IPS DF 19.7 (cell line): ENCODE results near the gene GSC2.
"Not testable (repeated sequence)": the region's sequence is repeated elsewhere in the genome, so short reads cannot be mapped to it uniquely, and the experiment has no call there.

Experiments
- DNase-seq: peaks from one replicate; pipeline ENCODE4 v3.0.0-alpha.2; 2013; ENCODE audit warnings: low read depth, low spot score

The GSC2 gene

DNA sequence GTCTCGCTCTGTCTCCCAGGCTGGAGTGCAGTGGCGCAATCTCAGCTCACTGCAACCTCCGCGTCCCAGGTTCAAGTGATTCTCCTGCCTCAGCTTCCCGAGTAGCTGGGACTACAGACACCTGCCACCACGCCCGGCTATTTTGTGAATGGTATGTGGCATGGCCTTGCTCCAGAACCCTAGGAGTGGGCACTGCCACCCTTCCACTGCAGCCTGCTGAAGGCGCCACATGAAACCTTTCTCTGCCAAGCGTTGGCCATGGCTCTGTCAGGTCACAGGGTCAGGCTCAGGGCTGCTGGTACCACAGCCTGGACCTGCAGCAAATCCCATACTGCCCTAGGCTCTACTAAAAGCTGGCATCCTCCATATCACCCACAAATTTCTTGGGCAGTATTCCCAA lies 6.0 kb upstream of the GSC2 start:
- DNase-seq, result not testable (repeated sequence)

DNA sequence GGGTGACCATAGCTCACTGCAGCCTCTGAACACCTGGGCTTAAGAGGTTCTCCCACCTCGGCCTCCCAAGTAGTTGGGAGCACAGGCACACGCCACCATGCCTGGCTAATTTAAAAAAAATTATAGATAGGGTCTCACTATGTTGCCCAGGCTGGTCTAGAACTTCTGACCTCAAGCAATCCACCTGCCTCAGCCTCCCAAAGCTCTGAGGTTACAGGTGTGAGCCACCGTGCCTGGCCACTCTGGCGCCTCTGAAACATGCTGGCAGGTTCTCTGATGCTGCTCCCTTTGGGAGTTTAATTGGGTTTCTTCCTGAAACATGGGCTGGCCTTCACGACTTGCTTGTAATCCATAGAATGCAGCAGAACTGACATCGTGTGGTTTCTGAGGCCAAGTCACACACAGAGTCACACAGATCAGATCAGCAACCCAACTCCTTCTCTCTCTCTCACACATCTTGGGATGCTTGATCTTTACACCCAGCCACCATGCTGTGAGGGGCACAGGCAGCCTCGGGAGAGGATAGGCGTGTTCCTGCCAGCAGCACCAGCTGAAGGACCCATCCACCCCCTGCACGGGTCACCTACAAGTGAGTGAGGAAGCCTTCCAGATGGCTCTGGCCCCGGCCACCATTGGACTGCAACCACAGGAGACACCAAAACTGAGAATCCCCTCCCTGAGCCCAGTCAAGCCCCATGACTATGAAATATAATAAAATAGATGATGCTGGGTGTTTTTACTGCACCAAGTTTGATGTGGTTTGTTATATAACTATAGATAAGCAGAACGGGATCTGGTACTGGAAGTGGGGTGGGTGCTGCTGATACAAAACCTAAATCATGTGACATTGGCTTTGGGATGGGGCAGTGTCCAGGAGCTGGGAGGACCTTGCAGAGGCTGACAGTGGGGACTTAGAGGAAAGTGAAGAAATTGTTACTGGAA lies 3.1 kb upstream of the GSC2 start:
- no peak for DNase-seq

DNA sequence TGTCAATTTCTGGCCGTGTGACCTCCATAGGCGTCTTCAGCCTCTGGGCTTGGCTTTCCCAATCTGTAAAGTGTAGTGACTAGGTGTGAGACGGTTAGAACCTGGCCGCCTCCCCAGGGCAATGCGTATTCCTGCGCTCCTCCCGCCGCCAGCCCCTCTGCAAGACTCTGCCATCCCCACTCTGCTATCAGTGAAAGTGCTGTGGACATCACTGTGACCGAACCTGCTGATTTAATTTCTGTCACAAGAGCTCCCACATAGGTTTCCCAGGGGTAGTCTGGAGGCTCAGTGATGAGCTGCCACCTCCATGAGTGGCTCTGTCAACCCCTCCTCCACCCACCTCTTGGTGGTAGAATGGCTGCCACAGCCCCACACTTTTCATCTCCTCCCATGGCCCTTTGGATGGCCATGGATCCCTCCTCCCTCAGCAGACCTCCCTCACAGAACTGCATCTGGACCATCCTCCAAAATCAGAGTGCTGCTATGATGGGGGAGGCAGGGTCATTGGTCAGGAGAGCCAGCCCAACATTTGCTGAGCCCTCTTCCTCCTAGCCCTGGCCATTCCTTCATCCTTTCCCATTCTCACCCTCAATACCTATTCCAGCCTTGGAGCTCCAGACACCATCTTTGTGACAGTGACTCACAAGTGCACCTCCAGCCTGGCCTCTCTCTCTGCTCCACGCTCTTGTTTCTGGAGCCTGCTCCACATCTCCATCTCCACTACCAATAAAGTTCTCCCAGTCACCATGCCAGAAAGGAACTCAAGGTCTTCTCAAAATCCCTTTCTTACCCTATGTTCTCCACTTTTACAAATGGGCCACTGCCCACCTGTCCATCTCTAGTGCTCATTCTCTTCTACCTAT lies 1.5 kb upstream of the GSC2 start:
- no peak for DNase-seq

DNA sequence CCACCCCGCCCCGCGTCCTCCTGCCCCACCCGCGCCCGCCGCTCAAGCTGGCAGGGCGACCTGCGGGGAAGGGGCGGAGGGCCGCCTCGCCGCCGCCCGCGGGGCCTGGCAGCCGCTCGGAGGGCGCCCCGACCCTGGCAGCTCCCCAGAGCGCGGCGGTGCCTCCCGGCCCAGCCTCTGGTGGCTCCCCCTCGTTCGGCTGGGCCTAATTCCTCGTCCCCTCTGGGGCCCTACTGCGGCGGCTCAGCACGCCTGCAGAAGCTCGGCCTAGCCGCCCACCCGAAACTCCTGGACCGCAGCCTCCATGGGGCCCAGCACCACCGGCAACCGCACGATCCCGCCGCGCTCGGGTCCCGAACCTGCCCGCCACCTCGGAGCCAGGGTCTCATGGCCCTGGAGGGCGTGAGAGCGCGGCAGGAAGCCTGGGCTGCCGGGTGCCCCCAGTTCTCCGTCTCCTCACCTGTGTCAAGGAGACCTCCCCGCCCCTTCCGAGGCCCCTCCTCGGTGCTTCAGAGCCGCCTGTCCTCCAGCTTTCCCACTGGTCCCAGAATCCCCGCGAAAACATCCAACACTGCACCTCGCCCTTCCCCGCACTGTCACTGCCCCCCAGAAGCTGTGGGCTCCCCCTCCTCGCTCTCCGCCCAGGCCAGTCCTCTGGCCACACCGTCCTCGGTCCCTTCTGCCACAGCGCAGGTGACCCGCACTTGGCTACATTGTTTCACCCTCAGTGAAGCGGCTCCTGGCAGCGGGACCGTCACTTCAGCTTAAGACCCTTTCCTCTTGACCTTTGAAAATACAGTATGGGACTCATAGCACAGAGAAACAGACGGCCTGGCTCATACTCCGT lies 613 bp upstream of the GSC2 start:
- DNase-seq, result no peak

DNA sequence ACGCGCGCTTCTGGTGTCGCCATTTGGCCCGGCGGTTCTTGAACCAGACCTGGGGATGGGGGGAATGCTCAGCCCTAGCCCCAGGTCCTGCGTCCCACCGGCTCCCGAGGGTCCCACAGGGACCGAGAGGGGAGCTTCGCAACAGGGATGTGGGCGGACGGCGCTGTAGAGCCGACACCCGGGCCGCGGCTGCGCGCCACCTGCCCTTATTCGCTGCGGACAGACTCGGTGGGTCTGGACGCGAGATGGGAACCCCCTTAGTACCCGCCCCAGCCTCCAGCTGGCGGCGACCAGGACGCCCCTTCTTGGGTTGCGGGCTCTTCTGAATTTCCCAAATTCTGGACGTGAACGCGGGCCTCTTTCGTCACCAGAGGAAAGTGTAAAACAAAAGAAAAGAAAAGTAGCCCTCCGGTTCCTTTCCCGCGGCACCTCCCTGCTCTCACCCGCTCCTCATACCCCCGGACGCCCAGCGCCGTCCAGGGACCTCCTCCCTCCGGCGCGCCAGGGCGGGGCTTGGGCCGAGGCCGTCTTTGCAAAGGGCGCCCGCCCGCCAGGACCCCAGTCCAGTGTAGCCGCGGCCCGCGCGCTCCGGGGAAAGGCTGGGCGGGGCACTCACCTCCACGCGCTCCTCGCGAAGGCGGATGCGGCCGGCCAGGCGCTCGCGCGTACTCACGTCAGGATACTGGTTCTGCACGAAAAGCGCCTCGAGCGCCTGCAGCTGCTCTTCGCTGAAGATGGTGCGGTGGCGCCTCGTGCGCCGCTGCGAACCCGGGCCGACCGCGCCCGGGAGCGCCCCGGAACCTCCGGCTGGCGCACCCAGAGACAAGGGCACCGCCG lies 827 bp downstream of the GSC2 start:
- DNase-seq, result no peak

DNA sequence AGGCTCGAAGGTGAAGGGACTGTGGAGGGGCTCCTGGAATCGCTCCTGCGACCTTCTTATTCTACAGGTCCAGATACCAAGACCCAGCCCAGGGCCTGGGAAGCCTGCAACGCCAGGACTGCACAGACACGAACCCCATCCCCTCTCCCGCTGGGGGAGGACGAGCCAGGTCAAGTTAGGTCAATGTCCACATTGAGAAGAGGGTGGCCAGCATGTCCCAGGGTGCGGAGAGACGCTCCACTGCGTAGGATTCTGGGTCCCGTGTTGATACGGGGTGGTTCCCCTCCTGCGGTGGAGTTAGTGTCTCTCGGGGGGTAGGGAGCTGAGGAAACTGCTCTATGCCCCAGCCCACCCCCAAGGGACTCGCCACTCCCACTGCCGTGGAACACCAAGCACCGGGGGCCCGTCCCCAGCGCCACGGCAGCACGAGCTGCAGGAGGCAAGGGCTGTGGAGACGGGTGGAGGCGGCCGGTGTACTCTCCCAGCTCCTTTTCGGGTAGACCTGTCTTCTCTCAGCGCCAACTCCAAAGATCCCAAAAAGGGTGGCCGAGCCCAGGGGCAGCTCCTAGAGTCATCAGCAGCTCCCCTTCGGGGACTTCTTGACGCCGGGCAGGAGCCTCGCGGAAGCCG lies 1.6 kb downstream of the GSC2 start:
- no peak for DNase-seq

DNA sequence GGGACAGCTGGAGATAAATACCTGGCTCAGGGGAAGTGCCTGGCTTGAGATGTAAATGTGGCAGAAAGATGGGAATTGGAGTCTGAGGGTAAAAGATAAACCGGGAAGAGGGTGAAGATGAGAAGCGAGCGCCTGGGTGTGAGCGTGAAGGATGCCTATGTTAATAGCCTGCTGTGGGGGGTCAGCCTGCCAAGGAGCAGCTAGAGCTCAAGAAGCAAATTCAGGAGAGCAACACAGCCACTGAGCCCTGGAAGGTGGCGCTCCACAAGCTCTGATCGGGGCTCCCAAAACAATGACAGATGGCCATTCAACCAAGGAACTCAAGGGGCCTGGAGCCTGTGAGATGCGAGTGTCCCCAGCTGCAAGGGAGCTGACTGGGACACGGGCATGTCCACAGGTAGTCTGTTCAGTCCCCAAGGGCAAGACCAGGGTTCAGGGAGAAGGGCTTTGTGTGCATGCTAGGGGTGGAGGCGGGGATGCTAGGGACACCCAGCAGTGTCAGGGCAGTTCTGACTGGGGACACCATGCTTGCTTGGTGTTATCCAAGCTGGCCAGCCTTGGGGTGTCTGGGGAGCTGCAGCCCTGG lies 2.8 kb downstream of the GSC2 start:
- no peak for DNase-seq

DNA sequence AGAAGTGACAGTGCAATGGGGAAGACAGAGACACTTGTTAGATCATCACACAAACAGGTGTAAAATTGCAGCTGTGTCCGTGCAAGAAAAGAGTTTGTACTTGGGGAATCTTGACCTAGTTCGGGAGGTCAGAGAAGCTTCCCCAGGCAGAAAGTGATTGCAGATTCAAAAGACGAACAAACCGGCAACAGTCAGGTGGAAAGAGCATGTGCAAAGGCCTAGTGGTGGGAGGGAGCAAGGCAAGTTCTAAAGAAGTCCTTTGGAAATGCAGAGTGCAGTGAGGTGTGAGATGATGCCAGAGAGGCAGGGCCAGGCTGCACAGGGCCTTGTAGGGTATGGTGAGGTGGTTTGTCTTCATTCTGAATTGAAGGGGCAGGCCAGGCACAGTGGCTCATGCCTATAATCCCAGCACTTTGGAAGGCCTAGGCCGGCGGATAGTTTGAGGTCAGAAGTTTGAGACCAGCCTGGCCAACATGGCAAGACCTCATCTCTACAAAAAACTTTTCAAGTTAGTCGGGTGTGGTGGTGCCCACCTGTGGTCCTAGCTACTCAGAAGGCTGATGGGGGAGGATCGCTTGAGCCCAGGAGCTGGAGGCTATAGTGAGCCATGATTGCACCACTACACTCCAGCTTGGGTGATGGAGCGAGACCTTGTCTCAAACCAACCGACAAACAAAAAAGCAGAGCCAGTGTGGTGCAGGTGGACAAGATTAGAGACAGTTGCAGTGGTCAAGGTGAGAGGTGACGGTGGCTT lies 3.7 kb downstream of the GSC2 start:
- no peak for DNase-seq

DNA sequence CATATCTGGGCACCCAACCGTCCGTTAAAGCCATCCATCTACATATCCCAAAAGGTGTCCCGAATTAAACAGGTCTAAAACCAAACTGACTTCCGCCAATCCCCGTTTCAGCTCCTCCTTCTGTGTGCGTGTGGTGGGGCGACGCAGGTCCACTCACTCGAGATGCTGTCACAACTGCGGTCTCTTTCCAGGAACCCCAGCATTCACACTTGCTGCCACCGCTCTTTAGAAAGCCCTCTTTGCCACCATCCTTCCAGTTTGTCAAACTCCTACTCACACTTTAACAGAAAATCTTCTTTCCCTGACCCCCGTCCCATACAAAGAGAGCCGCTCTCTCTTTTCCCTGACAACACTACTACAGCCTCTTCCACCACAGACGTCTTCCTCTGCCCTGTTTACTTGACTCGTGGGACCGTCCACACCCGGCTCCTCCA lies 6.1 kb downstream of the GSC2 start:
- no peak for DNase-seq

DNA sequence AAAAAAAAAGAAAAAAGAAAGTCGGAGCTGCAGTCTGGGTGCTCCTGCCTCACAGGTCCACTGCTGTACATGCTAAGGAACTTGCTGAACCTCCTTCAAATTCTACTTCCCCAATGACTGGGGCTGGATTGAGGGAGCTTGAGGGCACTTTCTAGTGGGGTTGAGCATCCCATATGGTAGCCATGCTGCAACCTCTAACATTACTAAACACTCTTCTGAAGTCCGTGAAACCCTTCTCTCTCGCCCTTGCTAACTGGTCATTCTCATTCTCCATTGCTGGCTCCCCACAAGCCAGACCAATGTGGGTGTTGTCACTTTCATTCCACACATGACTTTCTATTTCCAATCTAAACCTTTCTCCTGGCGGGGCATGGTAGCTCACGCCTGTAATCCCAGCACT lies 6.9 kb downstream of the GSC2 start:
- no peak for DNase-seq

GRCh38 chr22:19142394-19142793 lies 7.7 kb downstream of the GSC2 start:
- DNase-seq, result no peak

GRCh38 chr22:19139974-19140373 lies 10.1 kb downstream of the GSC2 start:
- DNase-seq, result no peak

- DNase-seq, result no peak
Observed at GRCh38 chr22:19139001-19139356, 11.1 kb downstream of the GSC2 start.

GRCh38 chr22:19138217-19139000 lies 11.7 kb downstream of the GSC2 start:
- DNase-seq, result no peak

DNA sequence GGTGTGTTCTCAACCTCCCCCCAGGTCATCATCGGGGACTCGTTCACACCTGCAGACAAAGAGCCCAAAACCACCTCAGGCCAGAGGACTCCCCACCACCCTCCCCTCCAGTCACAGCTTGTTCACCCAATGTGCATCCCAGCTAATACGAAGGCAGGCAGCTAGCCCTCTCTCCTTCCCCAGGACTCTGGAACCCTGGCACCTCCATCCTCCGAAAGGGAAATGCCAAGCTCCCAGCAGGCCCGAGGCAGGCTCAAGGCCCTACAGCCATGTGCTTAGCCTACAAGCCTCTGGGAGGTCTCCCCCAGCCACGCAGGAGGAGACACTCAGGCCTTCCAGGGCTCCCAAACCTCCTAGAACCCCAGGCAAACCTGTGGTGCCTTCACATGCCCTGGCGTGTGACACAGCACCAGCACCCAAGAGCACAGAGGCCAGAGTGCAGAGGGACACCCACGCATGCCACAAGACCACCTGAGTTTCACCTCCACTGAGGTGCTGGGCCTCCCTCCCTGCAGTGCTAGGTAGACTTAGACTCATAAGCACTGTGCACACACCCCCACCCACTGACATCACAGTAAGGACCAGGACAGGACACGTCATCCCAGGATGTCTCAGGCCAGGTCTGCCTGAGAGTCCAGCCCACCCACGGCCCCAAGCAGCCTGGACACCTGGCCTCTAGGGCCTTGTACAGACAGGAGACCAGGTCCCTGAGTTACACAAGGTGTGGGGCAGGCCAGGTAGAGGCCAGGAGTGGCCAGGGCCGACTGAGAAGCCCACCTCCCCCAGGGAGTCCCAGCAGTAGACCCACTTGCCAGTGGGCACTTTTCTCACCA lies 12.5 kb downstream of the GSC2 start:
- no peak for DNase-seq

GRCh38 chr22:19136915-19137314 lies 13.2 kb downstream of the GSC2 start:
- no peak for DNase-seq

- DNase-seq, result no peak
Observed at GRCh38 chr22:19134874-19135273, 15.2 kb downstream of the GSC2 start.
